Effector CD4-positive, alpha-beta T cell (primary cell): ENCODE measurements around the gene ELANE.
"Not testable (repeated sequence)": the region's sequence is repeated elsewhere in the genome, so short reads cannot be mapped to it uniquely, and the experiment has no call there.

Experiments
- DNase-seq: peaks from one replicate; pipeline ENCODE4 v3.0.0-alpha.2; 2020

The ELANE gene

DNA sequence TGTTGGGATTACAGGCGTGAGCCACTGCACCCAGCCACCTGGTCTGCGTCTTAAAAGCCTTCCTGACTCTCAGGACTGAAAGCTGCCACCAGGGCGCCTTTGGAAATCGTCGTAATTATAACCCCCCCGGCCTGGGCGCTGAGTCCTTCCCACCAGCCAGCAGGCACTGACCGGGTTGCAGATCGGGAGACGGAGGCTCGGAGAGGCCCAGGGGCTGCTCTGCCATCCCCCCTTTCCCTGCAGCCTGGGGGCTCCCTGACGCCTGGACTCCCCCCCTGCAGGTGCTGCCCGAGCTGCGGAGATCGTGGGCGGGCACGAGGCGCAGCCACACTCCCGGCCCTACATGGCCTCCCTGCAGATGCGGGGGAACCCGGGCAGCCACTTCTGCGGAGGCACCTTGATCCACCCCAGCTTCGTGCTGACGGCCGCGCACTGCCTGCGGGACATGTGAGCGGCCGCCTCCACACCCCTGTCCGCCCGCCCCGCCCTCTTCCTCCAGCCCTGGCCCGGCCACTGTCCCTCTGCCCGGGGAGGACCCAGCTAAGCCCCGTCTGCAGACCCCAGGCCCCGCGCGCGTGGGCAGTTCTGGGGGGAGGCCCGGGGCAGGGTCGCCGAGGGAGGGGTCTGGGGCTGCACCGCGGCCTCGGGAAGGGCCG is 8.8 kb upstream of the ELANE start:
- DNase-seq = no peak

- no peak for DNase-seq
These were observed 8.1 kb upstream of the ELANE start for GRCh38 chr19:843836-844545.

- DNase-seq = no peak
These were observed 7.5 kb upstream of the ELANE start for GRCh38 chr19:844546-844971.

- no peak for DNase-seq
These were observed 6.2 kb upstream of the ELANE start for GRCh38 chr19:845707-846521.

- no peak for DNase-seq
These were observed 3.6 kb upstream of the ELANE start for GRCh38 chr19:848386-848921.

DNA sequence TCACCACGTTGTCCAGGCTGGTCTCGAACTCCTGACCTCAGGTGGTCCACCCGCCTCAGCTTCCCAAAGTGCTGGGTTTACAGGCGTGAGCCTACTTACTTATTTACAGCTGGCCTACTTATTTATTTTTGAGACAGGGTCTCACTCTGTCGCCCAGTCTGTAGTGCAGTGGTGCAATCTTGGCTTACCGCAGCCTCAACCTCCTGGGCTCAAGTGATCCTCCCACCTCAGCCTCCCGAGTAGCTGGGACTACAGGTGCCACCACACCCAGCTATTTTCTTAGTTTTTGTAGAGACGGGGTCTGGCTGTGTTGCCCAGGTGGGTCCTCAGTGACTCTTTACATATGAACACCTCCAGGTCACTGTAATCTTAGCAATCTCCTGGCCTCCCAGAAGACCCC is 2.9 kb upstream of the ELANE start:
- not testable (repeated sequence) for DNase-seq

- DNase-seq = no peak
These were observed 1.7 kb upstream of the ELANE start for GRCh38 chr19:850221-850978.

DNA sequence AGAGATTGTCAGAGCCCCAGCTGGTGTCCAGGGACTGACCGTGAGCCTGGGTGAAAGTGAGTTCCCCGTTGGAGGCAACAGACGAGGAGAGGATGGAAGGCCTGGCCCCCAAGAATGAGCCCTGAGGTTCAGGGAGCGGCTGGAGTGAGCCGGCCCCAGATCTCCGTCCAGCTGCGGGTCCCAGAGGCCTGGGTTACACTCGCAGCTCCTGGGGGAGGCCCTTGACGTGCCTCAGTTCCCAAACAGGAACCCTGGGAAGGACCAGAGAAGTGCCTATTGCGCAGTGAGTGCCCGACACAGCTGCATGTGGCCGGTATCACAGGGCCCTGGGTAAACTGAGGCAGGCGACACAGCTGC is 1.1 kb upstream of the ELANE start:
- no peak for DNase-seq

DNA sequence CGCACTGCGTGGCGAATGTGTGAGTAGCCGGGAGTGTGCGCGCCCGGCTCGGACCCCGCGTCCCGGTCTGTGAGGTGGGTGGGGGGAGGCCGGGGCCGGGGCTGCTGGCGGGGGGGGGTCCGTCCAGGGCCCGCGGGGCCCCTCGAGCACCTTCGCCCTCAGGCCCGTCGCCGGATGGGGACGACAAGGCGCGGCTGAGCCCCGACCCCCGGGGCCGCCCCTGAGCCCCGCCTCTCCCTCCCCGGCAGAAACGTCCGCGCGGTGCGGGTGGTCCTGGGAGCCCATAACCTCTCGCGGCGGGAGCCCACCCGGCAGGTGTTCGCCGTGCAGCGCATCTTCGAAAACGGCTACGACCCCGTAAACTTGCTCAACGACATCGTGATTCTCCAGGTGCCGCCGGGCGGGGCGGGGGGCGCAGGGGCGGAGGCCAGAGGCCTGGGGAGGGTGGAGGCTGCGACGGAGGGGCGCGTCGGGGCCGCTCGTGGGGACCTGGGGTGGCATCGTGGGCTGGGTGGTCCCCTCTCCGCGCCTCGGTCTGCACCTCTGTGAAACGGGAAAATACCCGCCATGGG is 997 bp downstream of the ELANE start:
- DNase-seq = no peak

GRCh38 chr19:853614-854220 is 1.6 kb downstream of the ELANE start:
- DNase-seq = not testable (repeated sequence)

DNA sequence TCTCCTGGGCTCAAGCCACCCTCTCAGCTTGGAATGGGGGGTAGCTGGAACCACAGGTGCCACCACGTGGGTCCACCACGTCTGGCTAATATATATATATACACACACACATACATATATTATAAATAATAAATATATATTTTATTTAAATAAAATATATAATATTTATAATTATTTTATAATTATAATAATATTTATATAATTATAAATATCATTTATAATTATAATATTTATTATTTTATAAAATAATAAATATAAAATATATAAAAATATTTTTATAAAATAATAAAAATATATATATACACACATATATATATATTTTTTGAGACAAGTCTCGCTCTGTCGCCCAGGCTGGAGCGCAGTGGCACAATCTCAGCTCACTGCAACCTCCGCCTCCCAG is 2.4 kb downstream of the ELANE start:
- no peak for DNase-seq

- DNase-seq = no peak
These were observed 3.0 kb downstream of the ELANE start for GRCh38 chr19:855142-855541.

- DNase-seq = no peak
These were observed 3.5 kb downstream of the ELANE start for GRCh38 chr19:855566-856120.

- DNase-seq = no peak
These were observed 6.2 kb downstream of the ELANE start for GRCh38 chr19:858284-858683.

GRCh38 chr19:858868-859843 is 7.1 kb downstream of the ELANE start, which contains the start of gene CFD:
Gene CFD, plus strand, starts transcription at chr19:859664. Its CDS starts 26 bp downstream, at chr19:859690.
- DNase-seq = no peak

DNA sequence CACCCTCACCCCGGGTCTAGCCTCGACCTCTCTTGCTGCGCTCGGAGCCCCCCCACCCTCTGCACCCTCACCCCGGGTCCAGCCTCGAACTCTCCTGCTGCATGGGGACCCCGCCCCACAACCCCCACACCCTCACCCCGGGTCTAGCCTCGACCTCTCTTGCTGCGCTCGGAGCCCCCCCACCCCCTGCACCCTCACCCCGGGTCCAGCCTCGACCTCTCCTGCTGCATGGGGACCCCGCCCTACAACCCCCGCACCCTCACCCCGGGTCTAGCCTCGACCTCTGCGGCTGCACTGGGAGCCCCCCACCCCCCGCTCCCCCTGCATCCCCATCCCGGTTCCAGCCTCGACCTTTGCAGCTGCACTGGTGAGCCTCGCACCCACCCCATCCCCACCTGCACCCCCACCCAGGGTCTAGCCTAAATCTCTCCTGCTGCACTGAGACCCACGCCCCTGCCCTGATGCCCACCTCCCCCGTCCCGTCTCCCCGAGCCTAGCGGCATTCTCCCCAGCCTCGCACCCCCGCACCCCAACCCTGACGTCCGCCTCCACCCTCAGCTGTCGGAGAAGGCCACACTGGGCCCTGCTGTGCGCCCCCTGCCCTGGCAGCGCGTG is 9.1 kb downstream of the ELANE start:
- DNase-seq = no peak

DNA sequence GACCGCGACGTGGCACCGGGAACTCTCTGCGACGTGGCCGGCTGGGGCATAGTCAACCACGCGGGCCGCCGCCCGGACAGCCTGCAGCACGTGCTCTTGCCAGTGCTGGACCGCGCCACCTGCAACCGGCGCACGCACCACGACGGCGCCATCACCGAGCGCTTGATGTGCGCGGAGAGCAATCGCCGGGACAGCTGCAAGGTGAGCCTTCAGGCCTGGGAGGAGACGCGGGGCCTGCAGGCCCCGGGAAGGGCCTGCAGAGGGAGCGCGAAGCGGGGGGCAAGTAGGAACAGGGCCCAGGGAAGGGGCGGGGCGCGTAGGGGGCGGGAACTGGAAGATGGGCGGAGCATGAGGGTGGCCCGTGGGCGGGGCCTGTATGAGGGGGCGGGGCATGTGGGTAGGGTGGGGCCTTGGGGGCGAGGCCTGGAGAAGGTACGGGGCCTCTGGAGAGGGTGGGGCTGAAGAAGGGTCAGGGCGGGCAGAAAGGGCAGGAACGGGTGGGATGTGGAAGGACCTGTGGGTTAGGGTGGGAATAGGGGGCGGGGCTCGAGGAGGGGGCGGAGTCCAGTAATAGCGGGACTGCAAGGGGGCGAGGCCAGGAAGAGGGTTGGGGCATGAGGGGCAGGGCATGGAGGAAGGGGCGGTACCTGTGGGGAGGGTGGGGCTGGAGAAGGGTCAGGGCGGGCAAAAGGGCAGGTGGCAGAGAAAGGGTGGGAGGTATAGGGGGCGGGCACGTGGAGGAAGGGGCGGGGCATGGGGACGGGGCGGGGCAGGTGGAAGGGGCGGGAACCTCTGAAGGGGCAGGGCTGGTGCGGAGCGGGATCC is 9.9 kb downstream of the ELANE start:
- peak; percentile 62 for DNase-seq

DNA sequence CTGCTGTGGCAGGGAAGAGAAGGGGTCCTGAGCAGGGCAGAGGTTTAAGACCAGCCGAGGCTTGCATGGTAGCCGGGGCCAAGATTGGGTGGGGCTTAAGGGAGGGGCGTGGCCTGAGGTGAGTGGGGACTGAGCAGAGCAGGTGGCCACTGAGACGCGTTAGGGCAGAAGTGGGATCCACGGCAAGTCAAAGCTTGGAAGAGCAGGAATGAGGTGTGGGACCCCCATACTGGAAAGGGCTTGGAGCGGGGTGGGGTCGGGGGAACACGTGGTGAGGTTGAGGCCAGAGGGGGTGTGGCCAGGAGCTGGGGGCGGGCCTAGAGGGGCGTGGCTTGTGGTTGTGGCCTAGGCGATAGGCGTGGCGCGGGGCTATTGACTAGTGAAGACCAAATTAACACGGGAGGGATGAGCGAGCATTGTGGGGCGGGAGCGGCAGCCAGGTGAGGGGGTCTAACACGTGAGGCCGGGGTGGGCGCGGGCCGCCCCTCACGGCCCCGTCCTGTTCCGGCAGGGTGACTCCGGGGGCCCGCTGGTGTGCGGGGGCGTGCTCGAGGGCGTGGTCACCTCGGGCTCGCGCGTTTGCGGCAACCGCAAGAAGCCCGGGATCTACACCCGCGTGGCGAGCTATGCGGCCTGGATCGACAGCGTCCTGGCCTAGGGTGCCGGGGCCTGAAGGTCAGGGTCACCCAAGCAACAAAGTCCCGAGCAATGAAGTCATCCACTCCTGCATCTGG is 10.6 kb downstream of the ELANE start:
- peak; percentile 70 for DNase-seq
